ENCODE results near the gene INCENP. TPM values are rescaled to one million over a fixed set of nuclear protein-coding genes. Genes with fewer than 3 reads are reported as not detected.

Gene INCENP
- polyA plus RNA-seq, 1 donor (not counting 4 experiments of a cell fraction or from before 2014, with no cell fraction given): 12.7 TPM

- Histone ChIP-seq H3K9ac (ENCODE audit: control insufficient read depth, extremely low read depth, insufficient read depth, low read length) (no peak overlapping the region), H3K79me2 (ENCODE audit: control insufficient read depth, insufficient read depth, low read length) (peaks cover 12% of the 10 kb centered on the region), H3K27ac (ENCODE audit: control insufficient read depth, insufficient read depth, low read length) (no peak overlapping the region), H3K9me1 (ENCODE audit: control insufficient read depth, extremely low read depth, insufficient read depth, low read length) (no peaks in the 10 kb centered on the region), H3K4me1 (ENCODE audit: control insufficient read depth, extremely low read depth, insufficient read depth, low read length) (peaks cover 5% of the 10 kb centered on the region), H3K4me2 (ENCODE audit: control insufficient read depth, extremely low read depth, insufficient read depth, low read depth, low read length) (no peak overlapping the region), H3K4me3 (ENCODE audit: control insufficient read depth in 2 of 3, extremely low read depth in 1 of 3, insufficient read depth in 2 of 3, low read depth in 1 of 3, low read length in 3 of 3) (no peak overlapping the region), H3K27me3 (ENCODE audit: control insufficient read depth, extremely low read depth, insufficient read depth, low read length) (no peaks in the 10 kb centered on the region), H3K36me3 (ENCODE audit: control insufficient read depth in 2 of 2, extremely low read depth in 1 of 2, insufficient read depth in 2 of 2, low read length in 2 of 2) (no peaks in the 10 kb centered on the region), H3K9me3 (ENCODE audit: control insufficient read depth, low read depth, low read length) (no peaks in the 10 kb centered on the region), H4K20me1 (ENCODE audit: control insufficient read depth, extremely low read depth, insufficient read depth, low read length) (no peaks in the 10 kb centered on the region), H2AFZ (ENCODE audit: control insufficient read depth, low read length) (no peak overlapping the region)
- FAIRE-seq: no peak
- dilution Hi-C loops (cut with MboI; ENCODE audit: extremely low pct_ligation_motif_present, low sequenced_read_pairs): no loop called here
- TF ChIP-seq CTCF (optimal IDR thresholded peaks at IDR 0.05 in 1 of 3, IDR thresholded peaks at IDR 0.05 in 1 of 3, conservative IDR thresholded peaks at IDR 0.05 in 1 of 3; ENCODE audit: extremely low read depth in 1 of 3, insufficient read depth in 2 of 3, low read length in 3 of 3) (no peak), EZH2 (IDR thresholded peaks at IDR 0.05; ENCODE audit: low read length) (no peak)
- no peak for DNase-seq (ENCODE audit: low read depth, low spot score)
Observed at GRCh38 chr11:62120001-62120400, 3.8 kb upstream of the INCENP start.

- Histone ChIP-seq H3K4me1 (ENCODE audit: control insufficient read depth, extremely low read depth, insufficient read depth, low read length) (peaks cover 10% of the 10 kb centered on the region), H3K4me3 (ENCODE audit: control insufficient read depth in 2 of 3, extremely low read depth in 1 of 3, insufficient read depth in 2 of 3, low read depth in 1 of 3, low read length in 3 of 3) (no peak overlapping the region), H3K27me3 (ENCODE audit: control insufficient read depth, extremely low read depth, insufficient read depth, low read length) (no peaks in the 10 kb centered on the region), H3K9ac (ENCODE audit: control insufficient read depth, extremely low read depth, insufficient read depth, low read length) (no peak overlapping the region), H4K20me1 (ENCODE audit: control insufficient read depth, extremely low read depth, insufficient read depth, low read length) (no peaks in the 10 kb centered on the region), H3K79me2 (ENCODE audit: control insufficient read depth, insufficient read depth, low read length) (peaks cover 16% of the 10 kb centered on the region), H3K9me1 (ENCODE audit: control insufficient read depth, extremely low read depth, insufficient read depth, low read length) (no peaks in the 10 kb centered on the region), H3K4me2 (ENCODE audit: control insufficient read depth, extremely low read depth, insufficient read depth, low read depth, low read length) (no peak overlapping the region), H3K9me3 (ENCODE audit: control insufficient read depth, low read depth, low read length) (no peaks in the 10 kb centered on the region), H3K36me3 (ENCODE audit: control insufficient read depth in 2 of 2, extremely low read depth in 1 of 2, insufficient read depth in 2 of 2, low read length in 2 of 2) (no peaks in the 10 kb centered on the region), H2AFZ (ENCODE audit: control insufficient read depth, low read length) (no peak overlapping the region), H3K27ac (ENCODE audit: control insufficient read depth, insufficient read depth, low read length) (no peak overlapping the region)
- TF ChIP-seq EZH2 (IDR thresholded peaks at IDR 0.05; ENCODE audit: low read length) (no peak), CTCF (optimal IDR thresholded peaks at IDR 0.05 in 1 of 3, IDR thresholded peaks at IDR 0.05 in 1 of 3, conservative IDR thresholded peaks at IDR 0.05 in 1 of 3; ENCODE audit: extremely low read depth in 1 of 3, insufficient read depth in 2 of 3, low read length in 3 of 3) (no peak)
- DNase-seq (ENCODE audit: low read depth, low spot score) (no peak), FAIRE-seq (no peak)
- dilution Hi-C loops (cut with MboI; ENCODE audit: extremely low pct_ligation_motif_present, low sequenced_read_pairs): no loop called here
Observed at GRCh38 chr11:62120431-62120830, 3.4 kb upstream of the INCENP start.

All from keratinocyte (primary cell).